Inflammatory macrophage treated with lipopolysaccharide for 4 hours (primary cell): Measurements from ENCODE around the gene EIF2AK3.

ENCODE experiments used
- DNase-seq: peaks from one replicate; pipeline ENCODE4 v3.0.0-alpha.2; 2020

EIF2AK3 gene

DNA sequence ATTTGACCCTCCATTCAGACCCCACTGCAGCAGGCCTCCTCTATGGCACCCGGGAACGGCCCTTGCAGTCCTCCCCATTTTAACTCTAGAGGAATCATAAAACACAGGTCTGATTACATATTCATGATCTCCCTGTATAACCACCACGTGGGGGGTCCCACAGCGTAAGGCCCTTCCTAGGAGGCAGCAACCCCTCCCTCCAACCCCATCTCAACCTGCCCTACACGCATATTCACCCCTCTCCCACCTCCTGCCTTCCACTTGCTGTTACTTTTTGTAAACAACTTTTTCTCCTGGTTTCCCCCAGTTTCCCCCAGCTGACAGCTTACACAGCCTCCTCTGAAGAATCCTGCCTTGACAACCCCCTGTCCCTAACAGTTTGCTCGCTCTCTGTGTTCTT, 89.6 kb downstream of the EIF2AK3 start:
- no peak for DNase-seq

- no peak for DNase-seq
Measured at GRCh38 chr2:88530081-88530480, 97.2 kb downstream of the EIF2AK3 start.

- no peak for DNase-seq
Measured at GRCh38 chr2:88521445-88522073, 105.7 kb downstream of the EIF2AK3 start.

GRCh38 chr2:88517759-88518201, 109.5 kb downstream of the EIF2AK3 start:
- no peak for DNase-seq
